IMR-90 (cell line): Measurements from ENCODE around the gene AATF. TPM values are rescaled to one million over a fixed set of nuclear protein-coding genes. Genes with fewer than 3 reads are reported as not detected.

Experiments
- ATAC-seq: fragments of 200-7000 bp; cut with Tn5 transposase; 2 replicates; pipeline ENCODE4 v1.9.1; 2020; ENCODE audit warnings: low read depth, mild to moderate bottlenecking, moderate library complexity
- BruUV-seq: library from RNA; stranded (reverse); fragments of 400-500 nt; replicated peaks from 2 replicates; lab custom pipeline; 2021; lab: Mats Ljungman, UMichigan
- CTCF ChIA-PET: fragments of 300-600 bp; formaldehyde crosslinking; extraction: SDS; loops from one replicate; lab custom pipeline; 2021; ENCODE audit warnings: antibody characterized with exemption; lab: Yijun Ruan, JAX
- POLR2A ChIA-PET: fragments of 300-600 bp; sonication (Branson Sonifier 250); formaldehyde crosslinking; loops from one replicate; lab custom pipeline; 2022; ENCODE audit warnings: antibody characterized with exemption; ENCODE audit not compliant: unreplicated experiment; lab: Charles Lee
- DNase-seq: peaks from one replicate; pipeline ENCODE4 v3.0.0; 2013
- H2AFZ ChIP-seq: replicated peaks from 2 replicates; pipeline ENCODE3; 2013; ENCODE audit warnings: low read length, mild to moderate bottlenecking; ENCODE audit not compliant: poor library complexity
- H2AK5ac ChIP-seq: 2 replicates; pipeline ENCODE4 v1.6.1; 2013; ENCODE audit warnings: low read depth, low read length, inconsistent platforms
- H2AK9ac ChIP-seq: replicated peaks from 2 replicates; pipeline ENCODE3; 2013; ENCODE audit warnings: mild to moderate bottlenecking, low read depth, low read length, moderate library complexity; ENCODE audit not compliant: poor library complexity
- H2BK120ac ChIP-seq: 2 replicates; pipeline ENCODE4 v1.6.1; 2013; ENCODE audit warnings: low read depth, low read length, inconsistent platforms
- H2BK15ac ChIP-seq: 3 replicates; pipeline ENCODE4 v1.6.1; 2013; ENCODE audit warnings: low read depth, low read length, inconsistent platforms
- H2BK20ac ChIP-seq: 2 replicates; pipeline ENCODE4 v1.6.1; 2013; ENCODE audit warnings: low read depth, mild to moderate bottlenecking, inconsistent platforms, low read length, moderate library complexity
- H2BK5ac ChIP-seq: 2 replicates; pipeline ENCODE4 v1.6.1; 2013; ENCODE audit warnings: mild to moderate bottlenecking, low read depth, low read length, inconsistent platforms; ENCODE audit not compliant: poor library complexity, severe bottlenecking
- H3K14ac ChIP-seq: replicated peaks from 2 replicates; pipeline ENCODE4 v1.6.1; 2013; ENCODE audit warnings: low read depth, low read length, inconsistent platforms
- H3K18ac ChIP-seq: 2 replicates; pipeline ENCODE4 v1.6.1; 2013; ENCODE audit warnings: low read depth, low read length, control low read depth
- H3K23ac ChIP-seq: 2 replicates; pipeline ENCODE4 v1.6.1; 2013; ENCODE audit warnings: low read depth, low read length, inconsistent platforms
- H3K27ac ChIP-seq: 2 replicates; pipeline ENCODE4 v1.5.1; 2013; ENCODE audit warnings: mild to moderate bottlenecking, control low read depth, low read length; ENCODE audit not compliant: insufficient read depth
- H3K27me3 ChIP-seq: 2 replicates; pipeline ENCODE4 v1.6.1; 2013; ENCODE audit warnings: low read length; ENCODE audit not compliant: control insufficient read depth, insufficient read depth
- H3K36me3 ChIP-seq: 2 replicates; pipeline ENCODE4 v1.6.1; 2013; ENCODE audit warnings: low read length, mixed read lengths; ENCODE audit not compliant: control insufficient read depth, insufficient read depth
- H3K4ac ChIP-seq: 2 replicates; pipeline ENCODE4 v1.6.1; 2013; ENCODE audit warnings: low read depth, low read length, inconsistent platforms
- H3K4me1 ChIP-seq: 2 replicates; pipeline ENCODE4 v1.6.1; 2013; ENCODE audit warnings: low read length, mixed read lengths; ENCODE audit not compliant: control insufficient read depth, insufficient read depth
- H3K4me2 ChIP-seq: 2 replicates; pipeline ENCODE4 v1.6.1; 2013; ENCODE audit warnings: low read depth, mild to moderate bottlenecking, control low read depth, low read length, moderate library complexity
- H3K4me3 ChIP-seq: 2 replicates; pipeline ENCODE4 v1.5.1; 2013; ENCODE audit warnings: low read depth, mild to moderate bottlenecking, control low read depth, low read length, moderate library complexity; ENCODE audit not compliant: insufficient read depth
- H3K56ac ChIP-seq: 2 replicates; pipeline ENCODE4 v1.6.1; 2013; ENCODE audit warnings: low read length, inconsistent platforms; ENCODE audit not compliant: insufficient read depth; ENCODE audit errors: extremely low read depth
- H3K79me1 ChIP-seq, 2 experiments: 2 replicates each; pipeline ENCODE4 v1.6.1; 2013; ENCODE audit warnings: low read length in 2 of 2, inconsistent platforms in 1 of 2, low read depth in 1 of 2
- H3K9ac ChIP-seq: 2 replicates; pipeline ENCODE4 v1.6.1; 2013; ENCODE audit warnings: low read depth, low read length, control low read depth
- H3K9me1 ChIP-seq: 2 replicates; pipeline ENCODE4 v1.6.1; 2013; ENCODE audit warnings: low read length, inconsistent platforms; ENCODE audit not compliant: insufficient read depth
- H3K9me3 ChIP-seq: 2 replicates; pipeline ENCODE4 v1.6.1; 2013; ENCODE audit warnings: low read length; ENCODE audit not compliant: control insufficient read depth, insufficient read depth
- H4K20me1 ChIP-seq: 2 replicates; pipeline ENCODE4 v1.6.1; 2013; ENCODE audit warnings: low read length, inconsistent platforms; ENCODE audit not compliant: insufficient read depth
- H4K5ac ChIP-seq: 2 replicates; pipeline ENCODE4 v1.6.1; 2013; ENCODE audit warnings: mild to moderate bottlenecking, low read depth, low read length, control low read depth
- H4K8ac ChIP-seq, 2 experiments: 2 replicates each; pipeline ENCODE4 v1.6.1; 2013; ENCODE audit warnings: low read depth in 2 of 2, low read length in 2 of 2, control low read depth in 1 of 2, inconsistent platforms in 1 of 2
- H4K91ac ChIP-seq: 2 replicates; pipeline ENCODE4 v1.6.1; 2013; ENCODE audit warnings: low read depth, low read length, inconsistent platforms; ENCODE audit not compliant: insufficient read depth
- FOS ChIP-seq: fragments of 150-350 bp; IDR thresholded peaks from 2 replicates; pipeline ENCODE4 v1.6.1; 2016; ENCODE audit warnings: low read depth, low read length
- MAZ ChIP-seq: IDR thresholded peaks from 2 replicates; pipeline ENCODE4 v1.6.1; 2012; ENCODE audit warnings: low read depth, mild to moderate bottlenecking, low read length, improper control_type of control experiment, moderate library complexity, borderline replicate concordance
- POLR2A ChIP-seq: IDR thresholded peaks from 2 replicates; pipeline ENCODE4 v1.6.1; 2012; ENCODE audit warnings: mild to moderate bottlenecking, low read depth, low read length
- SMC3 ChIP-seq: fragments of 150-350 bp; IDR thresholded peaks from 2 replicates; pipeline ENCODE4 v1.6.1; 2016; ENCODE audit warnings: low read depth, mild to moderate bottlenecking, antibody characterized with exemption, low read length, moderate library complexity
- WGBS, 2 experiments: methylation state at CpG; one replicate each; pipeline versions ENCODE4 v1.1.5 to v1.1.7; 2013; ENCODE audit warnings: missing lambda C conversion rate in 2 of 2; ENCODE audit not compliant: insufficient read length in 1 of 2; ENCODE audit errors: extremely low coverage in 2 of 2; 5-methylcytosine and 5-hydroxymethylcytosine counted together
- dilution Hi-C: fragments of 300-500 bp; cut with HindIII; formaldehyde crosslinking; loops from one replicate; pipeline ENCODE4 v1.14.3; 2018; ENCODE audit warnings: low sequenced_read_pairs; ENCODE audit not compliant: unreplicated experiment
- in situ Hi-C: fragments of 300-500 bp; cut with MboI; formaldehyde crosslinking; loops from 3 replicates; pipeline ENCODE4 v1.14.3; 2019; ENCODE audit warnings: low sequenced_read_pairs, inconsistent platforms, mixed read lengths
- intact Hi-C: fragments of 100-400 bp; cut with micrococcal nuclease; formaldehyde crosslinking; loops from 2 replicates; pipeline ENCODE4 v1.10.0; 2022
- polyA plus RNA-seq, 3 experiments: library from polyadenylated mRNA; depleted of rRNA; stranded (reverse); fragments of >200 nt; gene quantifications; 2 replicates each; pipeline ENCODE4 v1.2.3, GENCODE V29; 2012; ENCODE audit warnings: low replicate concordance in 1 of 3
- total RNA-seq: library from RNA; depleted of rRNA; stranded (reverse); fragments of >200 nt; gene quantifications from 2 replicates; pipeline ENCODE4 v1.2.3, GENCODE V29; 2012

The AATF gene
- total and polyA plus RNA-seq, 2 of the 4 experiments (the other 2 are of a cell fraction), result 21.0 to 34.8 TPM

DNA sequence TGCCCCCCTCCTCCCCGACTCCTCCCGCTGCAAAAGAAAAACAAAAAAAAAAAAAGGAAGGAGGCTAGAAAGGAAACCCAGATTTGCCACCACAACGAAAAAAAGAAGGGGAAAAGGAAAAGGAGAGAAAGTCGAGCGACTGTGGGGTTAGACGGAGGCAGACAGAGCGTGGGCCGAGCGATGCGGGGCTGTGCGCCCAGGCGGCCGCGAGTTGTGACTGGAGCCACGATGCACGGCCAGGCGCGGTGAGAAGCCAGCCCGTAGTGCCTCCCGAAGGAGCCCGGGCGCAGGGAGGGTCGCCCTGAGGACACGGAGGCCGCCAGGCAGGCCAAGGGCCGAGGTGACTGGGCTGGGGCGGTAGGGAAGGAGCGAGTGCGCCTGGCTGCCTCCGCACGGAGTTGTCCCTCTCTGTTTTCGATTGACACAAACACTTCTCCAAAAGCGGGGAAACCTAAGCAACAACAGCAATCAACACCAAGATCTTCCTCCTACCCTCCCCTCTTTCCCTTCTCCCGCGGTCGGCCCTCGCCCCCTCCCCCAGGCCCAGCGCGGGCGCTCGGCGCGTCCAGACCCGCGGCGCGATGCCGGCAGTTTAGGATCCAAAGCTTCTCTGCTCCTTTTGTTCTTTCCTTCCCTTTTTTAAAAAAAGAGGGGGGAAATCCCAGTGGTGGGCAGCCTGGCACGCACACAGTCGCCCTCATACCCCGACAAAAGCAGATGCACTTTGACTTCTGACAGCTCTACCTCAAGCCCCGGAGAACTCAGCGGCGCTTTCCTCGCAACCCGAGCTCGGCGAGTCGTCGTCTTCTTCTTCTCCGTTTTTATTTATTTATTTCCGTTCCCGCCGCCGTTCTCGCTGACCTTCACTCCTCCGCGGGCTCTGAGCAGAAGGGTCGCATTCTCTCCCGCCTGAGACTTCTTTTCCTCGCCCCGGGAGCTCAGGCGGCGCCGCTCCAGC is 11.5 kb upstream of the AATF start, which contains the start of gene LHX1:
TSS of gene LHX1 (plus strand) at position 475 of the 958 bp plus-strand sequence. CDS start 723 bp downstream, outside the sequence.
- H3K4me2 ChIP-seq, result peak within 1 kb of the TSS; percentile 60
- H3K36me3 ChIP-seq, result no peaks in the 10 kb centered on the region
- peaks cover 98% of the 10 kb centered on the region for H3K27me3 ChIP-seq
- H3K56ac ChIP-seq, result 0 out of 2 replicates have a peak within 1 kb of the TSS, but pooled peaks have one; percentile 5
- ATAC-seq (no peak), DNase-seq (no peak)
- H3K9me3 ChIP-seq, result peaks cover 22% of the 10 kb centered on the region; the same call in 1 of the 2 replicates
- TF ChIP-seq FOS (no peak), POLR2A (no peak), SMC3 (no peak), MAZ (no peak)
- no peak within 1 kb of the TSS; the same call in 1 of the 2 replicates for H3K23ac ChIP-seq
- 3% methylated on average over 25 of the region's 75 CpGs; no CpG with 5 or more reads in 1 of the 2 experiments for WGBS, 2 experiments
- H3K4me3 ChIP-seq, result peak within 1 kb of the TSS; percentile 13
- no peaks in the 10 kb centered on the region for H3K79me1 ChIP-seq
- no peak within 1 kb of the TSS for H3K18ac ChIP-seq
- H4K8ac ChIP-seq, result no peak within 1 kb of the TSS
- H4K5ac ChIP-seq, result no peak within 1 kb of the TSS
- 0 out of 2 replicates have a peak, but pooled peaks cover 3% of the 10 kb centered on the region for H3K9me1 ChIP-seq
- no peak within 1 kb of the TSS for H2BK15ac ChIP-seq
- ChIA-PET CTCF (no interaction called here), POLR2A (no interaction called here)
- H2AFZ ChIP-seq, result peak within 1 kb of the TSS; percentile 73
- dilution Hi-C loops (no loop called here), intact Hi-C loops (loop anchor here (10.0 kb wide), 1 partner anchor 82 kb away; no protein-coding TSS in a partner anchor), in situ Hi-C loops (no loop called here)
- no peak within 1 kb of the TSS for H2AK5ac ChIP-seq
- no peak within 1 kb of the TSS for H3K14ac ChIP-seq
- no peak within 1 kb of the TSS for H3K4ac ChIP-seq
- H2BK5ac ChIP-seq, result no peak within 1 kb of the TSS
- no peak within 1 kb of the TSS for H3K27ac ChIP-seq
- H3K4me1 ChIP-seq, result peaks cover 7% of the 10 kb centered on the region; the same call in 1 of the 2 replicates
- H2BK20ac ChIP-seq, result no peak within 1 kb of the TSS
- H4K91ac ChIP-seq, result no peak within 1 kb of the TSS
- H2BK120ac ChIP-seq, result no peak within 1 kb of the TSS
- no TSS peak for BruUV-seq
- H4K20me1 ChIP-seq, result peaks cover 30% of the 10 kb centered on the region
- H2AK9ac ChIP-seq, result no peak within 1 kb of the TSS
- H3K9ac ChIP-seq, result no peak within 1 kb of the TSS
